GM18873 (cell line): ENCODE measurements around the gene IMMP2L.
"Not testable (repeated sequence)": the region's sequence is repeated elsewhere in the genome, so short reads cannot be mapped to it uniquely, and the experiment has no call there.

Experiments used
- ATAC-seq: cut with Tn5 transposase; IDR thresholded peaks from one replicate; pipeline ENCODE4 v1.9.1; 2021; ENCODE audit warnings: mild to moderate bottlenecking, moderate library complexity, moderate number of reproducible peaks; ENCODE audit not compliant: unreplicated experiment, low FRiP score

Gene IMMP2L

DNA sequence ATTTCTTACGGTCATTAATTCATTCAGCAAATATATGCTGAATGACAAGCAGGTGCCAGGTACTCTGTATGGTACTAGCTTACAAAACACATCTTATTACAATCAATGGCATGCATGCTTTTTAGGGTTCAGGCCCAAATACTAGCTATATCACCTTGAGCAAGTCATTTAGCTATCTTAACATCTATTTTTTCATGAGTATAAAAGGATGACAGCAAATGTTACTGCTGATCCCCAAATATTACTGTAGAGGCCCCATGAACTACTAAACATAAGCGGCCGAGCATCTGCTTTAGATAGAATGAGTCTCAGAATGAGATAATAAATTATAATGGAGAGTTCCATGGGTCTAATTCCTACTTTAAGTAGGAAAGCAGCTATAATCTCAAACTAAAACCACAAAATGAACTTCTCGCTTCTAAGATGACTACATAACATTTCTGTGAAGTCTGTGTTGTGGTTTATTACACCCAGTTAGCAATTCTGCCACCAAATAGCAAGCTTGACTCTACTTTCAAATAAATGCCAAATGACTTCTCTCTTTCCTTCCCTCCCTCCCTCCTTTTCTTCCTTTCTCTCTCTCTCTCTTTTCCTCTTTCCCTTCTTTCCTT lies 585.1 kb downstream of the IMMP2L start:
- ATAC-seq: no peak

- no peak for ATAC-seq
Measured at GRCh38 chr7:110975486-110975885, 586.8 kb downstream of the IMMP2L start.

DNA sequence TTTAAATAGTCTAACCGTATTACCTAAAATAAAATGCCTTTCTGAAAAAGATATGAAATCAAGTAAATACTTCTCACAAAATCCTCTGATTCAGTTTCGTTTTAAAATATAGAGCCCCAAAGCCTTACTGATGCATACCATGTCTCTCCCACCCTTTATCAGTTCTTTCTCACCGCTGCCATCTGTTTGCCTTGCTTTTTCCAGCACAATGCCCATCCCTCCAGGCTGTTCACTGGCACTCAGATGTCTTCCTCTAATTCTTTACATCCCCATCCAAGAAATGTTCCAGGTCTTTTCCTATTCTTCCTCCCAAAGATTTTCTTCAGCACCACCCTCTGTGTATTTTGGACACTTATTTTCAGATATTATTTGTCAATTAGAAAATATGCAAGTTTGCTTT lies 587.9 kb downstream of the IMMP2L start:
- ATAC-seq: no peak

- ATAC-seq: no peak
Measured at GRCh38 chr7:110973196-110973990, 588.9 kb downstream of the IMMP2L start.

DNA sequence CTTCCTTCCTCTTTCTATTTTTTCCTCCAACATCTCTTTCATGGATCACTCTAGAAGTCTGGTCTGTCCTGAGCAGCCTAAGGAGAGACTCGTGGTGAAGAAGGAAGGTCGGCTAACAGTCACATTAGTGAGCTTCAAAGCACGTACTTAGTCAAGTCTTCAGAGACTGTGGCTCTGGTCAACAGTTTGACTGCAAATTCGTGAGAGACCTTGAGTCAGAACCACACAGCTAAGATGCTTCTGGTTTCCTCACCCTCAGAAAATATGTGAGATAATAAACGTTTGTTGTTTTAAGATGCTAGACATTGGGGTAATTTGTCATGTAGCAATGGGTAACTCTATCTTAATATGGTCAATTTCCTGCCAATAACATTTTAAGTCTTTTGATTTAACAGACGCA lies 597.5 kb downstream of the IMMP2L start:
- ATAC-seq: no peak

DNA sequence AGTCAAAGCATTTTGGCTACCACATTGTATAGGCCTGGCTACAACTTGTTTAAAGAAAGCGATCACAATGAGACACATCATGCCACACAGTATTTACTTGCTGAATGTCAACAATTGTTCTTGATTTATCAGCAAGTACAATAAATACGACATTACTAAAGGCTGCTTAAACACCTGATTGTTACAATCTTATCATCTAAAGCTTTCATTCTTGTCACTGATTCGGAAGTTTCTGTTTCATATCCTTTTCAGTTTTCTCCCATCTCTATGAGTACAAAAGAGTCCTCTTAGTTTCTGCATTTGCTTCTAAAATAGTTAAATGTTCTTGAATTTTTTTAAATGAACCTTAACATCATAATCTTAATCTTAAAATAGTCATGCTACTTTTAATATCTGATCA lies 599.5 kb downstream of the IMMP2L start:
- ATAC-seq: no peak

DNA sequence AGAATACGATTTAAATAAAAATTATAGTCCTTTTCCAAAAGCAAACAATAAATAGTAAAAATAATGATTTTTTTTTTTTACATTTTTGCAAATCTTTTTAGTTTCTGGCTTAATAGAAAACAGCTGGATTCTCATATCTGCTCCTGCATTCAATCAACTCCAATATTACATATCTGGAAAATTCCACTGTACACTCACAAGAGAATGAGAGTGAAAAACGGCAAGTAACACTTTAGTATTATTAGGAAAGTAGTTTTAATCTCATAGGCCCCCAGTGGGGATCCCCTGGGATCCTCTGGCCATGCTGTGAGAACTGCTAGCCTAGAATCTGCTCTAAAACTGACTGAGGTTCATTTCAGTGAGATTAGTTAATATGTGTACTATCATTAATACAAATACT lies 599.9 kb downstream of the IMMP2L start:
- no peak for ATAC-seq

- ATAC-seq: no peak
Measured at GRCh38 chr7:110960811-110961210, 601.5 kb downstream of the IMMP2L start.

DNA sequence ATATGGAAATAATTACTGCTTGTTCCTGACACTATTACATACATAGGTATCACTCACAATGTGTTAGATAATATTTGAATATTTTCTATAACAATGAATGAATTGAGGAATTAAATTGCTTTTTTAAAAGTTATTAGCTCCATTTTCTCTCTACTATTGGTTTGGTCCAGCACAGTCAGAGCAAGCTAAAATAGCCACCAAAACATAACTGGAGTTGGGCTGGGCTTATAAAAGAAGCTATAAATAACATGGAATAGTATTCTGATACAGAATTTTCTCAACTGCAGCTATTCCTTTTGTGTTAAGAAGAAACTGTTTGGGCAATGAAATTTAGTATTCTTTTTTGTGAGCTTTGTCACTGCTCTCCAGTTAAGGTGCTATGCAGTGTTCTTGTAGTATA lies 614.0 kb downstream of the IMMP2L start:
- ATAC-seq: no peak

GRCh38 chr7:110947408-110947807 lies 614.9 kb downstream of the IMMP2L start:
- no peak for ATAC-seq

DNA sequence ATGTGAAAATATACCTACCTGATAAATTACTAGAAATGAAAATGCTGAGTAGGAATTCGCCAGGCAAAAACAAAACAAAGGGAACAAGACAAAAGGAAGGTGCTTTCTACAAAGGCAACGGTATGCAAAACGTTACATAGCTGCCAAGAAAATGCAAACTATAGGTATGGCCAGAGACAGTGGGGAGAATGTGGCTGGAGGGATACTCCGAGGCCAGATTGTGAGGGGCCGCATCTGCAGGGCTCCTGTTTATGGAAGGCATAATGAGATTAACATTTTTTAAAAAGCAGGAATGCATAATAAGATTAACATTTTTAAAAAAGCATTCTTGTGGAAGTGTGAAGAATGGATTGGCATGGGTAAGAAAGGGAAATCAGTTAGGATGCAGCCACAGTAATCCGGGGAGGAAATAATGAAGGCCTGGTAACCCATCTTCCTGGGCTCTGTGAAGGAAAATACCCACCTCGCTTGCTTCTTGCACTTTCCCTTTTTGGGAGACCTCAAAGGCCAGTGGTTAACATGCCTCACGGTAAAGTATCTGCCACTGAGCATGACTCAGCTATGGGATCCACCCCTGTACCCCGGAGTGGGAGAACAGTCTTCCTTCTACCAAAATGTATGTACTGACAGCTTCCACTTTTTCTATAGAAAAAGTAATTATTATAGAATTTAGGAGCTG lies 617.2 kb downstream of the IMMP2L start:
- no peak for ATAC-seq

DNA sequence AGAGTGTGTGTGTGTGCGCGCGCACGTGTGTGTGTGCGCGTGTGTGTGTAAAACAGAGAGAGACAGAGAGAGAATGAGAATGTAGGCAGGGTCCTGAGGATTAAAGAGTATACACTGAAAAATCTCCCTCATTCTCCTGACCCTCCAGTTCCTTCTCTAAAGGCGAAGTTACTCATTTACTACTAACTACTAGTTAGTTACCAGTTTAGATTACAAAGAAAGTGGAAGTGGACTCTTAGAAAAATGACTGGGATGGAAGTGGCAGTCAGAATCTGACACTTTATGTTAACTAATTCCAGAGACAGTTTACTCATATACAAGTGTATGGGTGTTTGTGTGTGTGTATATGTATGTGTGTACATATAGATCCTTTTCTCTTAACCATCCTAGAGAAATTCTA lies 617.8 kb downstream of the IMMP2L start:
- ATAC-seq: no peak

DNA sequence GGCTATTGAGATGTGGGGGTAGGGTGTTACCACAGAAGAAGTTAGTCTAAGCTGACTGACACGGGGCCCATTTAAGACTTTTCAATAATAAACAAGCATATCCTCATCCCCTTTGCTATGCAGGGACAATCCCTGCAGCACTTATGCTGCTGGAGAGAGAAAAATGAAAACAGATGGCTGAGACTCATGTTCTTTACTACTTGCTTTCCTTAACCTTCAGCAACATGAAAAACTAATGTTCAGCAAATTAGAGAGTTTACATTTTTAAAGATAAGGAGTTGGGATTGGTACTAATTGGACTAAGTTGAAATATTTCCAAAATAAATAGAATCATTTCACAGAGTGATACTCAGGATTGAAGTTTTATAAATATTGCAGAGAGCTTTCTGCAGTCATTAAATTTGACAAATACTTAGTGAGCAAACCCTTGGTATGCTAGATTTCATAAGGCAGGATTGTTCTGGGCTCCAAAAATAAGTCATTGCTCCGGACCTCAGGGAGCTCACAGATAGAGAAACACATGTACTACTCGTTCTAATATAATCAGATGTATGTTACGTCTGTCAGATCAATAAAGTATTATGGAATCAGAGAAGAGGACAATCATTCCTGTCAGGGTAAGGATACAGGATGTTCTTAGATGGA lies 618.5 kb downstream of the IMMP2L start:
- no peak for ATAC-seq

- ATAC-seq: no peak
Measured at GRCh38 chr7:110941385-110941784, 620.9 kb downstream of the IMMP2L start.

- no peak for ATAC-seq
Measured at GRCh38 chr7:110940756-110941155, 621.5 kb downstream of the IMMP2L start.

- no peak for ATAC-seq
Measured at GRCh38 chr7:110938165-110938564, 624.1 kb downstream of the IMMP2L start.

DNA sequence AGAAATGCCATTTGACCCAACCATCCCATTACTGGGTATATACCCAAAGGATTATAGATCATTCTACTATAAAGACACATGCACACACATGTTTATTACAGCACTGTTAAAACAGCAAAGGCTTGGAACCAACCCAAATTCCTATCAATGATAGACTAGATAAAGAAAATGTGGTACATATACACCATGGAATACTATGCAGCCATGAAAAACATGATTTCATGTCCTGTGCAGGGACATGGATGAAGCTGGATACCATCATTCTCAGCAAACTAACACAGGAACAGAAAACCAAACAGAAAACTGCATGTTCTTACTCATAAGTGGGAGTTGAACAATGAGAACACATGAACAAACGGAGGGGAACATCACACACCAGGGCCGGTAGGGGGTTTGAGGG lies 625.6 kb downstream of the IMMP2L start:
- ATAC-seq: not testable (repeated sequence)

DNA sequence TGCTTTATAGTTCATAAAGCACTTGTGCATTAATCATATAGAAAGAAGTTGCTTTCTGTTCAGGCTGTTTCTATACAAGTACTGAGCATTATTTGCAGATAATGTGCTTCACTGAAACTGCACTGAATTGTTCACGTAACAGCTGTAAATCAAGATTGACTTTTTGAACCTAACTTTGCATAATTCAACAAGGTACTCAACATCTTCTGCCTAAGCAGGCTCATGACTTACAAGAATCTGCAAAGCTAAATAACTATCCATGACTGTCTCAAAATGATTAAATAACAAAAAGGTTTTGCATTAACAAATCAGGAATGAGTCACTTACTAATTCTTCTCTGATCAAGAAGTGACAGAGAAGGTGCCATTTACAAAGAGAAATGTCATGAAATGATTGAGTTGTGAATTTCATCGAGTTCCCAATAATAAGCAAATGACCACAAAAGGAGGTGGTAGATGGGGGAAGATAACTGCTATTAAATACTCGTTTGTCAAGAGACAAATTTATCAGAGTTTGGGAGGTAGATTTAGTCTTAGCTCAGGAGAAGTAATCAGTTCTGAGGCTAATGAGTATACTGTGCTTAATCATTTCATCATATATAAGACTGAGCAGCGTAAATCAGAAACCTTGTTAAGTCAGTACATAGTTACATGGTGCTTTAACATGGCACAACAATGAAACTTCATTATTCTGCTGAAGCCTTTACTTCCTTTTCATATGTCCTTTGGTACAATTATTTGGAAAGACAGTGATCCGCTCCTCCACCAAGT lies 632.6 kb downstream of the IMMP2L start:
- ATAC-seq: no peak

DNA sequence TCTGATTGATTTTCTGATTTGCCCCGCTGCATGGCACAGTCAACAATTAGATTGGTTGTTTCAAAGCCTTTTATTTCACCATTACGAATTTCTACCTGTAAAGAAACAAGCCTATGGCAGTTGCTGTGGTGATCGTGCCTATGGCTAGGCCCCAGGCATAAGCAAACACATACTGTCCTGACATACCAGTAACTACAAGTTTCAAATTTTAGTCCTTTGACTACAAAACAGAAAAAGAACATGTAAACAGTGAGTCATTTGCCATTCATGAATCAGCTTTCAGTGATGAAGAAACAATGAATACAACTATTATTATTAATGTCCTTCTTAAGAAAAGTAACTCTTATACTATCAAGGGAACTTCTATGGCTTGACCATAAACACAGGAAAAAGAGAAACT lies 639.4 kb downstream of the IMMP2L start:
- ATAC-seq: no peak

GRCh38 chr7:110921595-110922151 lies 640.6 kb downstream of the IMMP2L start:
- ATAC-seq: no peak
